ENCODE data around the gene SPOUT1.

The SPOUT1 gene

DNA sequence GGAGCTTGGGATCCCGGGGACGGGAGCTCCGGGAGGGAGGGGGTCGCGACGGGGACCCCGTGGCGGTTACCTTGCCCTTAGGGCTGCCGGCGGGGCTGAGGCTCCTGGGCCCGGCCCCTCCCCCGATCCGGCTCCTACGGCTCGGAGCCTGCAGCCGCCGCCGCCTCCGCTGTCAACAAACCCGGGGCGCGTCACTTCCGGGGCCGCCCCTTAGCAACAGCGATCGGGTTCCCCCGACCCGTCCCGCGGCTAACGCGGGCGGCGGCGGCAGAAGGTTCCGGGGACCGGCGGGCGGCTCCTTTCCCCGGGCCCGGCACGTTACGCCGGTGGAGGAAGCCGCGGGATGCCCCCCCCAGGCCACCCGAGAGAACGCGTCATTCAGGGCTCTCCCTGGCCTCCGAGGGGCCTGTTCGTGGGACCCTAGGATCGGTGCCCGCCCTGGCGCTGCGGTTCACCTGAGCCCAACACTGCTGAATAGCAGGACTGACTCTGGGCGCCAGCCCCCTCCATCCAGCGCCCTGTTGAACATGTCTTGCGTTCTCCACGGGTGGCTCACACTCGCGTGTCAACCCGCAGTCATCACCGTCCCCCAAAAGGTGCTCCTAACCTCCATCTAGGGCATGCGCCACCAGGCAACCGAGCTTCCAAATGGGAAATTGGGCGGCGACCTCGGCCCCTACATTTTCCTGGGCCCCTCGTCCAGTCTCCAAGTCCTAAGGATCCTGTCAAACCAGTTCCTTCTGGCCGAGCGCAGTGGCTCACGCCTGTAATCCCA, 57.7 kb downstream of the SPOUT1 start, which contains the start of gene ZER1:
ZER1 (minus strand) TSS at position 183 of the 775 bp plus-strand sequence. CDS start 16,362 bp downstream, outside the sequence.
- DNase-seq (ENCODE audit: low spot score), result peak; percentile 97

- DNase-seq (ENCODE audit: low spot score), result peak; percentile 43
Observed at GRCh38 chr9:128771094-128771721, 58.4 kb downstream of the SPOUT1 start.

GRCh38 chr9:128770286-128771030, 59.1 kb downstream of the SPOUT1 start:
- no peak for DNase-seq (ENCODE audit: low spot score)
